Omental fat pad (tissue), 4 donors: ENCODE data around the gene CYRIA. TPM values are rescaled to one million over a fixed set of nuclear protein-coding genes. Genes with fewer than 3 reads are reported as not detected.

Experiments used
- ATAC-seq: fragments of 150-250 bp; one replicate; pipeline ENCODE4 v1.9.1; 2016; ENCODE audit warnings: mild to moderate bottlenecking, moderate library complexity; ENCODE audit not compliant: low FRiP score
- DNase-seq: peaks from one replicate; pipeline ENCODE4 v3.0.0-alpha.2; 2019; ENCODE audit warnings: low spot score
- CTCF ChIP-seq, 3 donors: fragments of 450-650 bp; IDR thresholded peaks; one replicate each; pipeline ENCODE4 v1.5.1; 2016 to 2017; ENCODE audit warnings: antibody characterized with exemption in 3 of 3, mild to moderate bottlenecking in 3 of 3, moderate library complexity in 2 of 3
- total RNA-seq, 4 donors: library from RNA; depleted of rRNA; stranded (reverse); fragments of >200 nt; gene quantifications; one replicate each; pipeline ENCODE4 v1.1.0, GENCODE V29; 2016

CYRIA gene
- 10 to 100 TPM; 11.0 to 25.7 (median 15.1) TPM for total RNA-seq

GRCh38 chr2:16665748-16666448 is at the start of gene CYRIA:
Gene CYRIA, minus strand, starts transcription at chr2:16665834. Its CDS starts 77,715 bp downstream, at chr2:16588119.
- DNase-seq (no peak), ATAC-seq (peak; percentile 83)
- TF ChIP-seq CTCF (IDR thresholded peaks at IDR 0.05): no peak

- ATAC-seq: no peak
Observed at GRCh38 chr2:16713011-16713423, 47.4 kb upstream of the CYRIA start.

GRCh38 chr2:16709769-16710168 is 44.1 kb upstream of the CYRIA start:
- DNase-seq: no peak
- no peak for ATAC-seq
- TF ChIP-seq CTCF (IDR thresholded peaks at IDR 0.05): no peak

More at GRCh38 chr2:16713011-16713423, 47.4 kb upstream of the CYRIA start:
- DNase-seq: no peak
- no peak for TF ChIP-seq CTCF (IDR thresholded peaks at IDR 0.05)

- DNase-seq: no peak
- TF ChIP-seq CTCF (IDR thresholded peaks at IDR 0.05): no peak
- no peak for ATAC-seq
Observed at GRCh38 chr2:16708173-16708572, 42.5 kb upstream of the CYRIA start.

GRCh38 chr2:16707014-16707623 is 41.5 kb upstream of the CYRIA start:
- TF ChIP-seq CTCF (IDR thresholded peaks at IDR 0.05): no peak
- ATAC-seq: no peak
- DNase-seq: no peak

GRCh38 chr2:16700551-16701259 is 35.1 kb upstream of the CYRIA start:
- TF ChIP-seq CTCF (IDR thresholded peaks at IDR 0.05): no peak
- no peak for ATAC-seq
- DNase-seq: no peak
